GM21515 (cell line): ENCODE measurements around the gene GLMN.
"Not testable (repeated sequence)": the region's sequence is repeated elsewhere in the genome, so short reads cannot be mapped to it uniquely, and the experiment has no call there.

Source experiments
- ATAC-seq: cut with Tn5 transposase; IDR thresholded peaks from one replicate; pipeline ENCODE4 v1.9.1; 2021; ENCODE audit not compliant: unreplicated experiment

The GLMN gene

GRCh38 chr1:92301021-92301420, 2.2 kb upstream of the GLMN start:
- no peak for ATAC-seq

- ATAC-seq, result no peak
Observed at GRCh38 chr1:92299477-92300150, 827 bp upstream of the GLMN start.

GRCh38 chr1:92298213-92298572, 594 bp downstream of the GLMN start:
- no peak for ATAC-seq

GRCh38 chr1:92291372-92291999, 7.3 kb downstream of the GLMN start:
- no peak for ATAC-seq

- ATAC-seq, result not testable (repeated sequence)
Observed at GRCh38 chr1:92281411-92281810, 17.4 kb downstream of the GLMN start.

- not testable (repeated sequence) for ATAC-seq
Observed at GRCh38 chr1:92279781-92280180, 19.0 kb downstream of the GLMN start.

GRCh38 chr1:92277105-92277723, 21.6 kb downstream of the GLMN start:
- no peak for ATAC-seq

- ATAC-seq, result no peak
Observed at GRCh38 chr1:92276082-92276481, 22.7 kb downstream of the GLMN start.

GRCh38 chr1:92274939-92275338, 23.8 kb downstream of the GLMN start:
- no peak for ATAC-seq

GRCh38 chr1:92273039-92273438, 25.7 kb downstream of the GLMN start:
- ATAC-seq, result no peak

GRCh38 chr1:92262516-92262915, 36.3 kb downstream of the GLMN start:
- ATAC-seq, result no peak

- ATAC-seq, result no peak
Observed at GRCh38 chr1:92259350-92259749, 39.4 kb downstream of the GLMN start.

- ATAC-seq, result not testable (repeated sequence)
Observed at GRCh38 chr1:92254714-92255113, 44.1 kb downstream of the GLMN start.

GRCh38 chr1:92244376-92244775, 54.4 kb downstream of the GLMN start:
- ATAC-seq, result no peak

- no peak for ATAC-seq
Observed at GRCh38 chr1:92240034-92240433, 58.8 kb downstream of the GLMN start.

GRCh38 chr1:92230736-92231135, 68.1 kb downstream of the GLMN start:
- ATAC-seq, result no peak

- no peak for ATAC-seq
Observed at GRCh38 chr1:92228401-92228800, 70.4 kb downstream of the GLMN start.

GRCh38 chr1:92219028-92219427, 79.8 kb downstream of the GLMN start:
- ATAC-seq, result no peak

GRCh38 chr1:92218559-92218958, 80.2 kb downstream of the GLMN start:
- no peak for ATAC-seq

GRCh38 chr1:92217721-92218120, 81.1 kb downstream of the GLMN start, which contains the start of gene C1orf146:
Gene C1orf146, plus strand, starts transcription at chr1:92217915. Its CDS starts 13,506 bp downstream, at chr1:92231421.
- ATAC-seq, result no peak

- ATAC-seq, result no peak
Observed at GRCh38 chr1:92211166-92211565, 87.6 kb downstream of the GLMN start.

GRCh38 chr1:92210701-92211100, 88.1 kb downstream of the GLMN start:
- ATAC-seq, result no peak
